Natural killer cell treated with Interleukin-12 subunit alpha and Interleukin-12 subunit beta and Interleukin-15 and Interleukin-18, amount 100 ng/mL, for 72 hours (primary cell): ENCODE results near the gene IL33. TPM values are rescaled to one million over a fixed set of nuclear protein-coding genes. Genes with fewer than 3 reads are reported as not detected.

Source experiments
- ATAC-seq, 2 donors: fragments of 150-1000 bp; cut with Tn5 transposase in 1 of 2; sonication (Bioruptor Pico), chemical (Tn5 transposase) in 1 of 2; 2 replicates each; pipeline ENCODE4 v1.10.0; 2021
- DNase-seq: peaks from one replicate; pipeline ENCODE4 v3.0.0; 2022; ENCODE audit warnings: low spot score
- H3K27ac Mint-ChIP-seq, 2 donors: 1 replicate in 1 of 2; 2 replicates in 1 of 2; pipeline ENCODE4 v1.8.0; 2022; ENCODE audit warnings: mixed read lengths in 2 of 2, mild to moderate bottlenecking in 1 of 2, moderate library complexity in 1 of 2
- H3K27me3 Mint-ChIP-seq, 2 donors: 1 replicate in 1 of 2; 2 replicates in 1 of 2; pipeline ENCODE4 v1.8.0; 2022; ENCODE audit warnings: mixed read lengths in 2 of 2
- H3K36me3 Mint-ChIP-seq: one replicate; pipeline ENCODE4 v1.8.0; 2022; ENCODE audit warnings: mixed read lengths
- H3K4me1 Mint-ChIP-seq, 2 donors: 1 replicate in 1 of 2; 2 replicates in 1 of 2; pipeline ENCODE4 v1.8.0; 2022; ENCODE audit warnings: low read depth in 2 of 2, mixed read lengths in 2 of 2, mild to moderate bottlenecking in 1 of 2
- H3K4me3 Mint-ChIP-seq: one replicate; pipeline ENCODE4 v1.8.0; 2022; ENCODE audit warnings: mixed read lengths
- H3K9me3 Mint-ChIP-seq: 2 replicates; pipeline ENCODE4 v1.8.0; 2022; ENCODE audit warnings: mixed read lengths
- total RNA-seq, 2 donors: library from RNA; stranded (reverse); gene quantifications; one replicate each; pipeline ENCODE4 v1.2.3, GENCODE V29; 2022

The IL33 gene
- total RNA-seq, 2 donors from 2014 or later = not detected

DNA sequence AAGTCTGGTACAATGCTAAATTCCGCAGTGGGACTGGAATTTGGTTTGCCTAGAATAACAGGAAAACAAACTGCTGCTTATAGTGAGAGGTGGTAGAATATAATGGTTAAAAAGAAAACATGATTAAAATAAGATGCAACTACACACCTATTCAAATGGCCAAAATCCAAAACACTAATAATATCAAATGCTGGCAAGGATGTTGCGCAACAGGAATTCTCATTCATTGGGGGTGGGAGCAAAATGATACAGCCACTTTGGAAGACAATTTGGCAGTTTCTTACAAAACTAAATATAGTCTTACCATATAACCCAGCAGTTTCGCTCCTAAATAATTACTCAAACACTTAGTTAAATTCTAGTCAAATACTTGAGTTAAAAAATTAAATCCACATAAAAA is 61.8 kb downstream of the IL33 start:
- no peak for ATAC-seq
- Mint-ChIP-seq H3K27ac (no peak overlapping the region), H3K9me3 (no peaks in the 10 kb centered on the region), H3K4me3 (no peak overlapping the region), H3K27me3 (peaks cover 10 to 25% of the 10 kb centered on the region in 2 donors), H3K36me3 (no peaks in the 10 kb centered on the region), H3K4me1 (no peaks in the 10 kb centered on the region)
- DNase-seq = no peak

DNA sequence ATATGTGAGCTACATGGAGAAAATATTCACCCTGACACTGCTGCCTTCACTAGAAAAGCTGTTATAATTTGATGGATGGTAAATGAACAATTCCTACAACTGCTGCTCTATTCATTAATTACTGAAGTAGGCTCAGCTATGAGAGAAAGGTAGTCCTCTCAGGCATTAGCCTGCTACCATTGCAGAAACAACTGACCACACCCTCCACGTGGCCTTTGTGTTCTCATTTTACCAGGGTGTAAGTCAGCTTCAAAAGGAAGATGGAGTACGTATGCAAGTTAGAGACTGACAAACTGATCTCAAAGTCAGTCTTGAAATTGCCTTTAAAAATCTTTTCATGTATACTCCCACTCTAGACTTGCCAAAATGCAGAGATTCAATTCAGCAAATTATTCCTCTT is 86.3 kb downstream of the IL33 start:
- ATAC-seq (no peak), DNase-seq (no peak)
- Mint-ChIP-seq H3K4me1 (no peaks in the 10 kb centered on the region), H3K27ac (no peak overlapping the region), H3K36me3 (no peaks in the 10 kb centered on the region), H3K9me3 (no peaks in the 10 kb centered on the region), H3K27me3 (peaks cover 13 to 24% of the 10 kb centered on the region in 2 donors), H3K4me3 (no peak overlapping the region)

DNA sequence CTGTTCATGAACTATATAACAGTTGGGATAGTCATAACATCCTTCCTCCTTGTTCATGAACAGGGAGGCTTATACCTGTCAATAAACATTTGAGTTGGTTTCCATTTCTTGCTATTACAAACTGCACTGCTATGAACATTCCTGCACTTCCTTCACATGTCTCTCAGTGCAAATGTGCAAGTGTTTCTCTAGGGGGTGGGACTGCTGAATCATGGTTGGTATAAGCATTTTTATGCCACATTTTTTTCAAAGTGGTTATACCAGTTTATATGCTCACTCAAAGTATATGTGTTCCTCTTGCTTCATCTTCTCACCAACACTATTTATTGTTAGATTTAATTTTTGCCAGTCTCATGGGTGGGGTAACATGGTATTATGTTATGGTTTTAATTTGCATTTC is 86.8 kb downstream of the IL33 start:
- Mint-ChIP-seq H3K27ac (no peak overlapping the region), H3K9me3 (no peaks in the 10 kb centered on the region)

DNA sequence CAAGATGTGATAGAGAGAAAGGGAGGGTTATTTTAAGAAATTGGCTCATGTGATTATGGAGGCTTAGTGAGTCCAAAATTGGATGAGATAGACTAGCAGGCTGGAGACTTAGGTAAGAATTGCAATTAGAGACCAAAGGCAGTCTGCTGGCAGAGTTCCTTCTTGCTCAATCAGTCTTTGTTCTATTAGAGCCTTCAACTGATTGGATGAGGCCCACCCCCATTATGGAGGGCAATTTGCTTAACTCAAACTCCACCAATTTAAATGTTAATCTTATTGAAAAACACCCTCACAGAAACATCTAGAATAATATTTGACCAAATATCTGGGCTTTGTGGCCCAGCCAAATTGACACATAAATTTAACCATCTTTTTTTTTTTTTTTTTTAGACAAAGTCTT is 88.6 kb downstream of the IL33 start:
- Mint-ChIP-seq H3K27me3 (peaks cover 10 to 18% of the 10 kb centered on the region in 2 donors), H3K27ac (no peak overlapping the region), H3K9me3 (no peaks in the 10 kb centered on the region)

More for the DNA sequence above, 86.8 kb downstream of the IL33 start:
- DNase-seq (no peak), ATAC-seq (no peak)
- Mint-ChIP-seq H3K27me3 (peaks cover 16 to 29% of the 10 kb centered on the region in 2 donors), H3K4me1 (no peaks in the 10 kb centered on the region), H3K36me3 (no peaks in the 10 kb centered on the region), H3K4me3 (no peak overlapping the region)

DNA sequence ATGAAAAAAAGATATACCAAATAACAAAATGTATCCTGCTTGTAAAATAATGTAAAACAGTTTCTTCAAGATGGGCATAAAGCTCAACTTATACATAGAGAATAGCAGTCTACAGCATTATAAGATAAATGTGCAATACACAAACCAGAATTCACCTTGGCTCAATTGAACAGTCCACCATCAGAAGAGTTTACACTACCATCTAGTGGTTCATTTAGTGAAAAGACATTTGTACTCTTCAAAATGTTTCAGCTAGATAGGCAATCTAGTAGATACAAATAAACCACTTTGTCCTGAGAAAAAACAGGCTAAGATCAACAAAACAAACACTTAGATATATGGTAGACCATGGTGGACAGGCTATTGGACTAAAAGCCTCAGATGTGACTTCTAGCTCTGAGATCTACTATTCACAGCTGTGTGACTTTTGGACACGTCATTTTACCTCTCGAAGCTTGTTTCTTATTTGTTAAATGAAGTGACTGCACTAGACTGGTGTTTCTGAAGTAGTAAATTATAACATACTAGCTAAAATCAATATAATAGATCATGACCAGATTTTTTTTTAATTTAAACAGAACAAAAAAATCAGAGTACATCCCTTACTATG is 90.5 kb downstream of the IL33 start:
- ATAC-seq (no peak), DNase-seq (no peak)
- Mint-ChIP-seq H3K27ac (no peak overlapping the region), H3K9me3 (no peaks in the 10 kb centered on the region), H3K27me3 (peaks cover 10 to 18% of the 10 kb centered on the region in 2 donors), H3K36me3 (no peaks in the 10 kb centered on the region), H3K4me1 (no peaks in the 10 kb centered on the region), H3K4me3 (no peak overlapping the region)

More for the DNA sequence above, 88.6 kb downstream of the IL33 start:
- Mint-ChIP-seq H3K4me3 (no peak overlapping the region), H3K36me3 (no peaks in the 10 kb centered on the region), H3K4me1 (no peaks in the 10 kb centered on the region)
- ATAC-seq = no peak
- DNase-seq = no peak

Other genes with a start within 250 kb of the IL33 start
- 10 to 100 TPM; 19.3 to 21.6 TPM for gene RANBP6, start 200.2 kb upstream of the IL33 start, total RNA-seq
- gene TPD52L3, start 112.6 kb downstream of the IL33 start, total RNA-seq = not detected
- gene UHRF2, start 197.4 kb downstream of the IL33 start, total RNA-seq = 100 to 1,000 TPM in 1 of 2 donors, 10 to 100 TPM in 1; 50.2 to 104 TPM